Measurements from ENCODE around the gene OLIG3. TPM values are rescaled to one million over a fixed set of nuclear protein-coding genes. Genes with fewer than 3 reads are reported as not detected.

The OLIG3 gene
- polyA plus RNA-seq, 1 of the 3 experiments (the other 2 are of a cell fraction): not detected

DNA sequence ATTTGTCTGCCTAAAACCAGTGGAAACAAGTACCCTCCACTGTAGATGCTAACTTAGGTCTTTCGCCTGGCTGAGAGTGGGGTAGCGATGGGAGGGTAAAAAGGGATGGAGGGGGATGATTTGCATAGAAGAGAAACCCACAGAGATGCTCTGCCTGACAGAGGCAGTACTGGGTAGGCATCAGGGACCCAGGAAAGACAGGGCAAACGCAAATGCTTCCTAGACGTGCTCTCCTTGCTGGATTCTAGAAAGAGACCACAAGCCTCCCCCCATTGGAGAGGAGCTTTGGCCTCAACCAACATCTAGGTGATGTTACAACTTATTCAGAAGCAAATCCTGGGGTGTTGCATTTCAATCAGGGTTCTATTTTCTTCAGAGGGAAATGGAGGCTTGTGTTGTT, 3.2 kb downstream of the OLIG3 start:
- POLR2A ChIA-PET: no interaction called here
- no peak for DNase-seq
- Histone ChIP-seq H2AFZ (ENCODE audit: low read depth) (no peak overlapping the region), H3K9ac (no peak overlapping the region), H3K4me3 (ENCODE audit: low read depth in 2 of 2, low read length in 1 of 2) (no peak overlapping the region), H4K20me1 (ENCODE audit: insufficient read depth) (no peaks in the 10 kb centered on the region), H3K27ac (ENCODE audit: low read depth in 2 of 2, low read length in 1 of 2) (no peak overlapping the region), H3K79me2 (ENCODE audit: insufficient read depth) (no peaks in the 10 kb centered on the region), H3K4me2 (no peak overlapping the region), H3K9me2 (no peaks in the 10 kb centered on the region), H3F3A (replicated peaks; ENCODE audit: insufficient read depth) (no peaks in the 10 kb centered on the region), H3K27me3 (ENCODE audit: insufficient read depth) (peaks cover 68% of the 10 kb centered on the region), H3K9me3 (no peaks in the 10 kb centered on the region), H3K36me3 (replicated peaks in 1 of 2; ENCODE audit: control insufficient read depth in 1 of 2, insufficient read depth in 2 of 2, low read length in 1 of 2) (no peaks in the 10 kb centered on the region), H3K4me1 (ENCODE audit: control insufficient read depth in 1 of 2, insufficient read depth in 2 of 2, low read depth in 1 of 2, low read length in 1 of 2) (no peaks in the 10 kb centered on the region; a peak in 1 of 4 replicates)
- 24% methylated on average over 4 of the region's 4 CpGs for WGBS (ENCODE audit: low lambda C conversion rate)
- TF ChIP-seq POLR2AphosphoS5 (IDR thresholded peaks at IDR 0.05; ENCODE audit: low read depth, low read length): no peak
- TF ChIP-seq USF2 (IDR thresholded peaks at IDR 0.05; ENCODE audit: borderline replicate concordance, low read depth, low read length): no peak
- no peak for TF ChIP-seq ELF1 (IDR thresholded peaks at IDR 0.05)
- no peak for TF ChIP-seq RXRA (IDR thresholded peaks at IDR 0.05; ENCODE audit: borderline replicate concordance, low read depth)
- no peak for TF ChIP-seq FOXM1 (IDR thresholded peaks at IDR 0.05; ENCODE audit: low read depth)
- TF ChIP-seq, protein P1, sequence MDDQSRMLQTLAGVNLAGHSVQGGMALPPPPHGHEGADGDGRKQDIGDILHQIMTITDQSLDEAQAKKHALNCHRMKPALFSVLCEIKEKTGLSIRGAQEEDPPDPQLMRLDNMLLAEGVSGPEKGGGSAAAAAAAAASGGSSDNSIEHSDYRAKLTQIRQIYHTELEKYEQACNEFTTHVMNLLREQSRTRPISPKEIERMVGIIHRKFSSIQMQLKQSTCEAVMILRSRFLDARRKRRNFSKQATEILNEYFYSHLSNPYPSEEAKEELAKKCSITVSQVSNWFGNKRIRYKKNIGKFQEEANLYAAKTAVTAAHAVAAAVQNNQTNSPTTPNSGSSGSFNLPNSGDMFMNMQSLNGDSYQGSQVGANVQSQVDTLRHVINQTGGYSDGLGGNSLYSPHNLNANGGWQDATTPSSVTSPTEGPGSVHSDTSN (IDR thresholded peaks at IDR 0.05): no peak
- no peak for TF ChIP-seq GATA2 (CRISPR knock-in tag; IDR thresholded peaks at IDR 0.05)
- CTCF ChIA-PET: no interaction called here

DNA sequence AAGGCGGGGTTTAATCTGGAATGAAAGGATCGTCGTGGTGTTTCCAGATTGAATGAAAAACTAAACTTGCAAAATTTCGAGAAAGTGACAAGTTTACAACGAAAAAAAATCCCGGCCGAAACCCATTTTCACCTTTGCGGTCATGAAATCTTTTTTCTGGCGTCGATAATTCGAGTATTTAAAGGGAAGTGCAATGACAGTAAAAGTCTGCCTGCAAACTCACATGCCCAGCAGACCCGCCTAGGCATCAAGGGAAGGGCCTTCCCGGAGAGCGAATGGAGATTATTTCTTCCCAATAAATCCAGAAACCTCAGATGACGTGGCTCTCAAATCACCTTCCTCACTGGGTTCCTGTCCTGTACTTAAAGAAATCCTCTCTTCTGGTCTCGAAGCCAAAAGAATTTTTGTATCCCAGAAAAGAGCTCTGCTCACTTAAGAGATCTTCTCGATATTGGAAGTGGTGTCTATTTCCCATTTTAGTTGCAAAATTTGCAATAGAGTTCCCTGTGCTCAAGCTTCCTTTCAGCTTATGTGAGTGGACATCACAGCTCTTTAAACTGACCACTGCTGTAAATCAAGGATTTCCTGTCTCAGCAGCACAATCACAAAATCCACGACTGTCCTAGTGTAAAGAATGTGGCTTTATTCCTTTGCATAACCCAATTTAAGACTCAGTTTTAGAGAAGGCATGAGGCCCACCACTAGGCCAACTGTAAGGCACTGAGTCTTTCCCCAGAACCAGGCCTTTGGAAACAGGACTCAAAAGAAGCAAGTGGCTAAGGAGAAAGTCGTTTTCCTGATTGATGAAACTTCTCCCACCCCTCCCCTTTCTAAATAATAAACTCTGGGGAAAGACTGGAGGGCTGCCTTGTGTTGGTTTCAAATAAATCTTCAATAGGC, 3.9 kb downstream of the OLIG3 start:
- H4K20me1 ChIP-seq (ENCODE audit: insufficient read depth): no peaks in the 10 kb centered on the region
- no peak overlapping the region for H2AFZ ChIP-seq (ENCODE audit: low read depth)
- H3K79me2 ChIP-seq (ENCODE audit: insufficient read depth): no peaks in the 10 kb centered on the region
- no peaks in the 10 kb centered on the region; a peak in 1 of 4 replicates for H3K4me1 ChIP-seq (ENCODE audit: control insufficient read depth in 1 of 2, insufficient read depth in 2 of 2, low read depth in 1 of 2, low read length in 1 of 2)
- no peaks in the 10 kb centered on the region for H3K36me3 ChIP-seq (replicated peaks in 1 of 2; ENCODE audit: control insufficient read depth in 1 of 2, insufficient read depth in 2 of 2, low read length in 1 of 2)
- no peaks in the 10 kb centered on the region for H3F3A ChIP-seq (replicated peaks; ENCODE audit: insufficient read depth)
- no peak for DNase-seq
- H3K9me3 ChIP-seq: no peaks in the 10 kb centered on the region
- no peaks in the 10 kb centered on the region for H3K9me2 ChIP-seq
- no peak overlapping the region for H3K4me2 ChIP-seq
- TF ChIP-seq, protein P2, sequence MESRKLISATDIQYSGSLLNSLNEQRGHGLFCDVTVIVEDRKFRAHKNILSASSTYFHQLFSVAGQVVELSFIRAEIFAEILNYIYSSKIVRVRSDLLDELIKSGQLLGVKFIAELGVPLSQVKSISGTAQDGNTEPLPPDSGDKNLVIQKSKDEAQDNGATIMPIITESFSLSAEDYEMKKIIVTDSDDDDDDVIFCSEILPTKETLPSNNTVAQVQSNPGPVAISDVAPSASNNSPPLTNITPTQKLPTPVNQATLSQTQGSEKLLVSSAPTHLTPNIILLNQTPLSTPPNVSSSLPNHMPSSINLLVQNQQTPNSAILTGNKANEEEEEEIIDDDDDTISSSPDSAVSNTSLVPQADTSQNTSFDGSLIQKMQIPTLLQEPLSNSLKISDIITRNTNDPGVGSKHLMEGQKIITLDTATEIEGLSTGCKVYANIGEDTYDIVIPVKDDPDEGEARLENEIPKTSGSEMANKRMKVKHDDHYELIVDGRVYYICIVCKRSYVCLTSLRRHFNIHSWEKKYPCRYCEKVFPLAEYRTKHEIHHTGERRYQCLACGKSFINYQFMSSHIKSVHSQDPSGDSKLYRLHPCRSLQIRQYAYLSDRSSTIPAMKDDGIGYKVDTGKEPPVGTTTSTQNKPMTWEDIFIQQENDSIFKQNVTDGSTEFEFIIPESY (IDR thresholded peaks at IDR 0.05; ENCODE audit: borderline replicate concordance, low read depth): no peak
- TF ChIP-seq, protein P1 (IDR thresholded peaks at IDR 0.05): no peak
- no peak for TF ChIP-seq NFIC (IDR thresholded peaks at IDR 0.05; ENCODE audit: borderline replicate concordance)
- TF ChIP-seq USF2 (IDR thresholded peaks at IDR 0.05; ENCODE audit: borderline replicate concordance, low read depth, low read length): no peak
- no peak for TF ChIP-seq MEF2A (IDR thresholded peaks at IDR 0.05; ENCODE audit: borderline replicate concordance, low read depth)
- TF ChIP-seq TAF1 (IDR thresholded peaks at IDR 0.05; ENCODE audit: borderline replicate concordance, low read depth, low read length): no peak
- TF ChIP-seq, protein P3, sequence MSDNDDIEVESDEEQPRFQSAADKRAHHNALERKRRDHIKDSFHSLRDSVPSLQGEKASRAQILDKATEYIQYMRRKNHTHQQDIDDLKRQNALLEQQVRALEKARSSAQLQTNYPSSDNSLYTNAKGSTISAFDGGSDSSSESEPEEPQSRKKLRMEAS (IDR thresholded peaks at IDR 0.05; ENCODE audit: low read depth): no peak
- TF ChIP-seq EP300 (IDR thresholded peaks at IDR 0.05; ENCODE audit: borderline replicate concordance in 1 of 2, low read depth in 1 of 2, low read length in 1 of 2): no peak
- TF ChIP-seq TCF12 (IDR thresholded peaks at IDR 0.05): no peak
- no peak for TF ChIP-seq RFX5 (IDR thresholded peaks at IDR 0.05; ENCODE audit: low read length)
- no peak for TF ChIP-seq EZH2phosphoT487 (IDR thresholded peaks at IDR 0.05; ENCODE audit: borderline replicate concordance, low read depth)
- no peak for TF ChIP-seq YY1 (IDR thresholded peaks at IDR 0.05; ENCODE audit: low read depth)
- TF ChIP-seq FOSL2 (IDR thresholded peaks at IDR 0.05; ENCODE audit: borderline replicate concordance, low read depth): no peak
- no peak for TF ChIP-seq RAD21 (IDR thresholded peaks at IDR 0.05; ENCODE audit: low read length)
- WGBS (ENCODE audit: low lambda C conversion rate): 30% methylated on average over 18 of the region's 19 CpGs
- CTCF ChIA-PET: no interaction called here
- H3K9ac ChIP-seq: no peak overlapping the region
- POLR2A ChIA-PET: no interaction called here
- H3K27ac ChIP-seq (ENCODE audit: low read depth in 2 of 2, low read length in 1 of 2): no peak overlapping the region
- H3K4me3 ChIP-seq (ENCODE audit: low read depth in 2 of 2, low read length in 1 of 2): no peak overlapping the region
- peaks cover 62% of the 10 kb centered on the region for H3K27me3 ChIP-seq (ENCODE audit: insufficient read depth)
